Measurements from ENCODE around the gene HTR3D. TPM values are rescaled to one million over a fixed set of nuclear protein-coding genes. Genes with fewer than 3 reads are reported as not detected.

HTR3D gene, protein sequence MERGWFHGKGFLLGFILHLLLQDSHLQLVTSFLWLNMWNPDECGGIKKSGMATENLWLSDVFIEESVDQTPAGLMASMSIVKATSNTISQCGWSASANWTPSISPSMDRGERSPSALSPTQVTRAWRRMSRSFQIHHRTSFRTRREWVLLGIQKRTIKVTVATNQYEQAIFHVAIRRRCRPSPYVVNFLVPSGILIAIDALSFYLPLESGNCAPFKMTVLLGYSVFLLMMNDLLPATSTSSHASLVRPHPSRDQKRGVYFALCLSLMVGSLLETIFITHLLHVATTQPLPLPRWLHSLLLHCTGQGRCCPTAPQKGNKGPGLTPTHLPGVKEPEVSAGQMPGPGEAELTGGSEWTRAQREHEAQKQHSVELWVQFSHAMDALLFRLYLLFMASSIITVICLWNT
- total RNA-seq = not detected in 2 replicates

DNA sequence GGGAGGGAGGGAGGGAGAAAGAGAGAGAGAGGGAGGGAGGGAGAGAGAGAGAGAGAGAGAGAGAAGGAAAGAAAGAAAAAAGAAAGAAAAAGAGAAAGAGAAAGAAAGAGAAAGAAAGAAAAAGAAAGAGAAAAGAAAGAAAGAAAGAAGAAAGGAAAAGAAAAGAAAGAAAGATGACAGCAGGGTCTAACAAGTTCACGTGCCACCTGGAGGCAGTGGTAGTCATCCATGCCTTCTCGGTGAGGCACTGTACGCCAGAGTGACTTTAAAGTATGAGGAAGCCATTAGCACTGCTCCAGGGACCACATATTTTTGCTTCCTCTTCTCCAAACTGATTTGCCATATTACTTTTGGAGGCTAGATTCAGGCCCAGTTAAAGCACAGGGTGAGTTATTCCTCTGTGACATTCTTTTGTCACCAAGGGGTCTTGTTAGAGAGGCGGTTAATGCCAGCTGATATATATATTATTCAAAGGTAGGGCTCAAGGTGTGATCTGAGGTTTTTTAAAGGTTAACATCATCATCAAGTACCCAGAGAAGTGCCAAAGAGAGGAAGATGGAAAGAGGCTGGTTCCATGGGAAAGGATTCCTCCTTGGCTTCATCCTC, at the start of gene HTR3D:
Gene HTR3D, plus strand, starts transcription at position 556 of the 606 bp plus-strand sequence. Its CDS starts 0 bp downstream, at position 556.

DNA sequence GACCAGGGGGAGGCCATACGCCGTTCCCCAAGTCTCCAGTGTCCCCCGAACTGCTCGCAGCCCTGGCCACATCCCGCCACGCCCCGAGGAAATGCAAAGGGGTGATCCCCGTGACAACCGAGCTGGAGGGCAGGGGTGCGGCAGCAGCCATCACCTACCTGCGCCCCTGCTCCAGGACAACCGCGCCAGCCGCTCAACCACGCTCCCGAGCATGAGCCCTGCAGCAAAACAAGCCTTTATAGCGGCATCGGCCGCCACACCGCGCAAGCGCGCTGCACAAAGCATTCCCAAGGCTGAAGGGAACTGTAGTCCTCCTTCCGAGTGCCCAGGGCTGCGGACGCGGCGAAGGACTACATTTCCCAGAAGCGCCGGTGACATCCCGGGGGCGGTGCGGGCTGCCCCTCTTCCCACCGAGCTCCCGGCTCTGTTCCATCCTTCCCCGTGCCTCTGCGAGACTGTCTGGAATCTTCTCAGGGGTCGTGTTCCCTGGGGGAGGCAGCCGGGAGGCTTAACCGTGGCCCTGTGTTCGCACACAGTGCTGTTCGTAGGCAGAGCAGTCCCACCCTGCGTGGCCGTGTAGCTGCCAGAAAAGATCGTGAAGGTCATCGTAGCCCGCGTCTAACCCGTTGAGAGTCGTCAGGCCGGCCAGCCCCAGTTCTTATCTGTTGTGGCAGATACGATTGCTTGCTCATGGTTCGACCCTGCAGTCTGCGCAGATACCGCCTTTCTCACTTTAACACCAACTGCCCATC, 13.7 kb upstream of the HTR3D start, which contains the start of gene ABCC5:
Gene ABCC5, minus strand, starts transcription at position 213 of the 752 bp plus-strand sequence. CDS start 3,492 bp downstream, outside the sequence.

DNA sequence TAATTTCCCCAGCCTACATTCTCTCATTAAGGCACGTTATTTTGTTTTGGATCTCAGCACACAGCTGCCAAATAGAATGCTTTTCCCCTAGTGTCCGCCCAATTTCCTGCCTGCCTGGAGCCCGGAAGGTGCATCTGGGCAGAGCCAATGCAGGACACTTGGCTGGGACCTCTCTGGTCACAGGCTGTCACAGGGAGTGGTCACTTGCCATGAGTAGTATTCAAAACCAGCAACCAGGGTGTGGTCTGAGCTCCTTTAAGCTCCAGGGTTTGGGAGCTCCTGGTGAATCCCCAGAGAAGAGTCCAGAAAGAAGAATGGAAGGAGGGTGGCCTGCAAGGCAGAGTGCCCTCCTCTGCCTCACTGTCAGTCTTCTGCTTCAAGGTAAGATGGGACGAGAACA, 21.2 kb downstream of the HTR3D start, which contains the start of gene HTR3C:
Gene HTR3C, plus strand, starts transcription at position 281 of the 400 bp plus-strand sequence. Its CDS starts 34 bp downstream, at position 315.

Other genes with a start within 250 kb of the HTR3D start
- 3.2 and 3.6 TPM in 2 replicates for gene MAP6D1, start 206.2 kb upstream of the HTR3D start, total RNA-seq
- gene PARL, start 146.9 kb upstream of the HTR3D start, total RNA-seq = 33.6 and 34.8 TPM in 2 replicates
- gene ABCC5, start 13.9 kb upstream of the HTR3D start, total RNA-seq = 5.8 and 6.6 TPM in 2 replicates
- not detected in 2 replicates for gene HTR3C, start 21.3 kb downstream of the HTR3D start, total RNA-seq
- not detected in 2 replicates for gene HTR3E, start 65.3 kb downstream of the HTR3D start, total RNA-seq
- gene EIF2B5, start 103.6 kb downstream of the HTR3D start, total RNA-seq = 24.4 and 28.9 TPM in 2 replicates
- gene DVL3, start 123.6 kb downstream of the HTR3D start, total RNA-seq = 25.4 and 28.2 TPM in 2 replicates
- 351 and 403 TPM in 2 replicates for gene AP2M1, start 143.1 kb downstream of the HTR3D start, total RNA-seq
- gene ABCF3, start 154.5 kb downstream of the HTR3D start, total RNA-seq = 29.9 and 49.9 TPM in 2 replicates
- not detected in 2 replicates for gene VWA5B2, start 197.8 kb downstream of the HTR3D start, total RNA-seq
- gene ALG3, start 217.2 kb downstream of the HTR3D start, total RNA-seq = 51.6 and 60.2 TPM in 2 replicates
- 3.0 and 5.2 TPM in 2 replicates for gene EEF1AKMT4, start 217.9 kb downstream of the HTR3D start, total RNA-seq
- gene CAMK2N2, start 229.8 kb downstream of the HTR3D start, total RNA-seq = not detected in 2 replicates
- not detected in 2 replicates for gene ECE2, start 244.3 kb downstream of the HTR3D start, total RNA-seq

All from bronchus fibroblast of lung (primary cell).